HG03354 (cell line): ENCODE measurements around the gene GFOD1.
"Not testable (repeated sequence)": the region's sequence is repeated elsewhere in the genome, so short reads cannot be mapped to it uniquely, and the experiment has no call there.

Source experiments
- ATAC-seq: cut with Tn5 transposase; IDR thresholded peaks from one replicate; pipeline ENCODE4 v1.9.1; 2021; ENCODE audit warnings: mild to moderate bottlenecking; ENCODE audit not compliant: unreplicated experiment, poor library complexity, severe bottlenecking

The GFOD1 gene

DNA sequence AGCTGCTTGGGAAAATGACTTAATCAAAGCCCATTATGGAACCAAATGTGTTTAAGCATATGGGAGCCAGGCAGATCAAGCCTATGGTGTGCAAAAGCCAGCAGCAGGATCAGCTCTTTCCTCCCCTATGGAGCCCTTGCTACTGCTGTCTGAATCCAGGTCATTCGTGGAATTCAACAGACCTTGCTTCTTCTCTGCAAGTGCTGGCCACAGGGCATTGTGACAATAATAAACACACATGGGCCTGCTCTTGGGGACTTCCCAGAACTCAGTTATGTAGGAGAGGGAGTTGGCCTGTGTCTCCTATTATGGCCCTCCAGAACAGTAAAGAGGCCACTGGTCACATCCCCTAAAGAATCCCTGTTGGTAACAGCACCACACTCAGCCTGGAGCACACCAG is 18.6 kb downstream of the GFOD1 start:
- ATAC-seq: no peak

DNA sequence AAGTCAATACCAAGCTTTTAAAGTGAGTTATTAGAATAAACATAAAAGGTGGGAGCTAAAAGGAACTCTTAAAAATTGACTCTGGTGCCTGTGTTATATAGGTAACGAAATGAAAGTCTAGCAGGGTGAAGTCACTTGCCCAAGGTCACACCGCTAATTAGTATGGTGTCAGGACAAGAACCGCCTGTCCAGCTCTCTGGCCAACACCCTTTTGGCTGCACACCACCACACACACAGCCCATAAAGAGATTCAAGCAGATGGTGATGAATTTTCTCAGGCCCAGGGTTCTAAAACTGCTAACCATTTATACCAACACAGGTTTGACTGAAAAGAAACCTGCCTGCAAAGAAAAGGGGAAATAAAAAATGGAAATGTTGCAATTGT is 20.2 kb downstream of the GFOD1 start:
- no peak for ATAC-seq

DNA sequence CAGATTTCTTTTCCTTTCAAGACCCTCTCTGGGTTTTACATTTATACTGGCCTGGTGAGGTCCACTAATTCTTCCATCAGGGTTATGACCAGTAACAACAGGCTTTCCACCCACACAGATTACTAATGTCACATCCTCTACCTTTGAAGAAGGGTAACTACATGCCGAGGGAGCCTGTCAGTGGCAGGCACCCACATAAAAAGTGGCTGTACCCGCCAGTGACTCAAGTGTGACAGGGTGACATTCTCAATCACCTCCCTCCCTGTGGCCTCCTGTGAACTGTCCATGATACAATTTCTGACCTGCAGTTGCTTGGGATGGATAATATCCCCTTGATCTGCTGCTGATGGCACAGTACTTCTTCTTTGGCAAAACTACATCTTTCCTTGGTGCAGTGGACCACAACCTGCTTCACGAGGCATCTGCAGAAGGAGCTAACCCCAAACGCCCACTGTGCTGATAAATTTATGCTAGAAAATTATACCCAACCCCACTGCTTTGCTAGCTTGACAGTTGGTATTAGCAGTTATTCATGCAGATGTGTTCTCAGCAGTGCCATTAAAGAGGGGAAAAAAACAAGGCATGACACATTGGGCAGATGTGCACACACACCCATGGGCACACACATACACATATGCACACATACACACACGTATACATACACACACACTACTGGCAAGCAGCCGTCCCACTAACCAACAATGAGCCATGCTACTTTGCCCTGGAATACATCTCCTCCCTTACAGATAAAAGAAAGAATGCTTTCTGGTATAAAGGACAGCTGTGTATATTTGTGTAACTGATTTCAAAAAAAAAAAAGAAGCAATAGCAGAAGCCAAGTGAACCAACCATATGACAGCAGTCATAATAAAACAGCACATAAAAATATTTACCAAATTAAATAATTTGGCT is 20.8 kb downstream of the GFOD1 start:
- no peak for ATAC-seq

DNA sequence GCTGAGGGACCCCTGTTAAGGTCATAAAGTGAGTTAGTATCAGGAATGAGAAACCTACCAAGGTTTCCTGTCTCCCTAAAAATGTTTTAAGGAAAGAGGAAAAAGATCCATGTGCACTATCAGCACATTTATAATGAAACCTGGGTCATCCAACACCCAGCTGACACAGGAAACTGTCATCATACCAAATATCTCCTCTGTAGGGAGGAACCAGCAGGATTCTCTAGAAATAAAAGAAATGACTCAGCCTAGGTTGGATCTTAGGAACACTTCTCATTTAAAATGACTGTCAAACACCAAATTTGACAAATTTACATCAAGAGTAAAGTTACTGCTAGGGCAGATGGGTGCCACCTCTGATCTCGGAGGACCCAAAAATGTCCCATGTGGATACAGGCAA is 21.7 kb downstream of the GFOD1 start:
- no peak for ATAC-seq

DNA sequence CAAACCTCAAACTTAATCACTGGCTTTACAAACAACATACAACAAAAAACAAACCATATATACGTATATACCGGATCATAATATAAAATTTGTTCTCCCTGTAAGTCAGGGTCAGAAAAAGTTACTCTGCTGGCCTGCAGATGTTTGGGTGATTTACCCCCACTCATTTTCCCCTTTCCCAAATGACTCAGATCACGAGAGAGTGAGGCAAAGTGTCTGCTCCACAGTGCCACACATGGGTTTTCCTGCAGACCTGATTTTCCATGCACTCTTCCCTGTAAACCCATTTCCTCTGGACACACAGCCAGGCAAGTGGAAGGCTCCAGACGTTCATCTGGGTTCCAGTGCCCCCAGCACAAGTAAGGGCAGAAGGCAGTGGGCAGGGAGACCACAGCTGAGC is 23.5 kb downstream of the GFOD1 start:
- ATAC-seq: no peak

DNA sequence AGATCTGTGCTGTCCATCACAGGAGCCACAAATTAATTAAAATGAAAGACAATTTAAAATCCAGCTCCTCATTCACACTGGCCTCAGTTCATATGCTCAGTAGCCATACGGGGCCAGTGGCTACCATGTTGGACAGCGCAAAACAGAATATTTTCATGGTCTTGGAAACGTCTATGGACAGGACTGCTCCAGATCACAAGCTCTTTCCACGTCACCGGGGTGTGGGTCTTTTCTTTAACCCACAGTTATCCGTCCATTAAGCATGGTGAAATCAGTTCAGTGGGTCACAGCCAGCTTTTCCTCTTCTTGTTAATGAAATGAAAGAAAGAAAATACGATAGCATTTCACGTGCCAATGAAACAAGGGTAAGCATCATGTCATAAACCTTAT is 24.1 kb downstream of the GFOD1 start:
- no peak for ATAC-seq

DNA sequence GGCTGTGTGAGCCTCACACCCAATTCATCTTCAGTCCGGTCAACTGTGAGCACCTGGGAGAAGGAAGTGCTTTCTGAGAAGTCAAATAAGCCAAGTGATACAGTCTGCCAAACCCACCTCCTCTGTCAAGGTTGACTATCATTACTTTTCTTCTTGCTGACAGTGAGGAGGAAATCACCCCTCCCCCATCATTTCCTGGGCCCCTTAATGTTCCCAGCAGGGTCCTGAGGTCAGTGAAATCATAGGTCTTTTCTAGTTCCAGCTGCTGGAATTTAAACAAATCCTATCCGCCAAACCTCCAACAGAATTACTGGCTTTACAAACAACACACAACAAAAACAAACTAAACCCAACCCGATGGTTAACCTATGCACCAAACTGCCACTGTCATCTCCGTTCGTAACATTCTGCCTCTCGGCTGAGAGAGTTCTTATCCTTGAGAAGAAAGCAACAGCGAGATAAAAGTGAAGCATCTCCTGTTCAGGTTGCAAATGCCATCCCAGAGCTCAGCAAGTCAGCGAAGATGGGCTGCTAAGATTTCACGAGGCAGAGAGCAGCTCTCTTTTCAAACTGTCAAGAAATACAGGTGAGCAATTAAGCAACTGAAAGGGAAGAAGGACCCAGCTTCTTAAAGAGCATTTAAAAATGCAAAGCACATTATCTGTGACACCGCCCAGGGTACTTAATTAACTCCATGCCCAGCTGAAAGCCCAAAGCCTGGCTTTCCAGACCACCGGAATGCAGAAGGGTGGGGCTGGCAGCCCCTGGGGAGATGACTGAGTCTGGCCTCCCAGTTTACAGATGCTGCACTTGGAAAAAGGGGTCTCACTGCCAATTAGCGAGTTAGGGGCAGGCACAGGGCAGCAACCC is 24.7 kb downstream of the GFOD1 start:
- ATAC-seq: no peak

DNA sequence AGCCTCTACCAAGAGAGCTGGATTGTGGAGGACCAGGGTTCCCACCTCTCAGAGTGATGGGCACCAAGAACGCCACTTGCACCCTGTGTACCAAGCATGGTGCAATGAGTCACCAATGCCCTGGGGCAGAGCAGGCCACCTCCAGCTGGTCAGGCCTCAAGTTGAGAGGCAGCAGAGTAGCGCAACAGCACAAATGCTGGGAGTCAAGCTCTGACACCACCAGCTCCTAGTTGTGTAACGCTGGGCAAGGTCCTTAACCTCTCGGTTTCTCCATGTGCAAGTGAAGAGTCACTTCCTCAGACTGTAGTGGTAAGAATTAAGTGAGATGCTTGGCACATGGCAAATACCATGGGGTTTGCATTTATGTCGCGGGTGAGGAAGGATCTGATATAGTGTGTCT is 25.6 kb downstream of the GFOD1 start:
- ATAC-seq: no peak

DNA sequence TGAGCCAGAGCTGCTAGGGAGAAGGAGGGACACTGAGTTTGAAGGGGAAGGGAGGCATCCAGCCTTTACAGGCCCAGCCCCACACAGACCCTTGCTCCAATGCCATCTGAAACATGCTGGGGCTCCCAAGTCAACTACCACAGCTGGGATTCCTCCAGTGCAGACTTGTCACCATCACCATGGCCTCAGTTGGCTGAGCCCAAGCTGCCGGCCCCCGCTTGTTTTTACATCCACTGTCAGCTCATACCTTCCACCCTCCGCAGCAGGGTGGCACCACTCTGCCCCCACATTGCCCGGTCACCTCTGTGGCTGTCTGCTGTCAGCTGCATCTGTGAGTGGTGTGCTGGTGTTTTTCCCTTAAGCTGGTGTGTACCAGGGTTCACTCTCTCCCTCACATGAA is 26.1 kb downstream of the GFOD1 start:
- ATAC-seq: no peak

DNA sequence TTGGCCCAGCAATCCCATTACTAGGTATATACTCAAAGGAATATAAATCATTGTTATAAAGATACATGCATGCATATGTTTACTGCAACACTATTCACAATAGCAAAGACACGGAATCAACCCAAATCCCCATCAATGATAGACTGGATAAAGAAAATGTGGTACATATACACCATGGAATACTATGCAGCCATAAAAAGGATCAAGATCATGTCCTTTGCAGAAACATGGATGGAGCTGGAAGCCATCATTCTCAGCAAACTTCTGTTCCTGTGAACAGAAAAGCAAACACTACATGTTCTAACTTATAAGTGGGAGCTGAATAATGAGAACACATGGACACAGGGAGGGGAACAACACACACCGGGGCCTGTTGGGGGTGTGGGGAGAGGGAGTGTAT is 27.1 kb downstream of the GFOD1 start:
- not testable (repeated sequence) for ATAC-seq

DNA sequence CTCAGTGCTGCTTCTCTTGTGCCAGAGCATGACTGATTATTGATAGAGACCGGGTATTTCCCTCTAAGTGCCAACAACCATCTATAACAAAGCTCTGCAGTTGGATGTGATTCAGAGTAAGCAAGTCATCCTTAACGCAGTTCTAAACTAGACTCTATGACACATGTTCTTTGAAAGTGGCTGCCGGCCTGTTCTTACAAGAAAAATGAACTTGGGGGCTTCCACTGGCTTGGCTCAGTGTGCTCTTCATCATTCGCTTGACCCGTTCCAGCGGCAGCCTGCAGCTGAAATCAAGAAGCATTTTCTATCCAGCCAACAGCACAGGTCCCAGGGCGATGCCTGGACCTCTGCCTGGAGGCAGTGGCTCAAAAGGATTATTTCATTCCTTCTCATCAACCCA is 29.8 kb downstream of the GFOD1 start:
- ATAC-seq: no peak

DNA sequence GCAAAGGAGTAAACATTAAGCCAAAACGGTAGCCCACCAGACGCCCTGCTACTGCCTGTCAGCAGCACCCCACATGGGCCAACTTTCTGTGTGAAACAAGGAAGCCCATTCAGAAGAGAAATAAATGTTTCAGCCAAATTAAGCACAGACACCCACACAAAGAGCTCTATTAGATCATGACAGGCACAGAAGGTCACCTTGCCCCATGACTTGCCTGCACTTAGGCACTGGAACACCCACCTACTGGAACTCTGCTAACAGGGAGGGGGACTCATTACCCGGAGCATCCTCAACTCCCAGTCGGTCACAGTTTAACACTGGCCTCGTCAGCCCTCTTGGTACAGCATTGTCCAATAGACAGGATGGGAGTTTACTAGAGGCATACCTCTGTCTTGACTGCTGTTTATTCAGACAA is 31.8 kb downstream of the GFOD1 start:
- ATAC-seq: no peak

DNA sequence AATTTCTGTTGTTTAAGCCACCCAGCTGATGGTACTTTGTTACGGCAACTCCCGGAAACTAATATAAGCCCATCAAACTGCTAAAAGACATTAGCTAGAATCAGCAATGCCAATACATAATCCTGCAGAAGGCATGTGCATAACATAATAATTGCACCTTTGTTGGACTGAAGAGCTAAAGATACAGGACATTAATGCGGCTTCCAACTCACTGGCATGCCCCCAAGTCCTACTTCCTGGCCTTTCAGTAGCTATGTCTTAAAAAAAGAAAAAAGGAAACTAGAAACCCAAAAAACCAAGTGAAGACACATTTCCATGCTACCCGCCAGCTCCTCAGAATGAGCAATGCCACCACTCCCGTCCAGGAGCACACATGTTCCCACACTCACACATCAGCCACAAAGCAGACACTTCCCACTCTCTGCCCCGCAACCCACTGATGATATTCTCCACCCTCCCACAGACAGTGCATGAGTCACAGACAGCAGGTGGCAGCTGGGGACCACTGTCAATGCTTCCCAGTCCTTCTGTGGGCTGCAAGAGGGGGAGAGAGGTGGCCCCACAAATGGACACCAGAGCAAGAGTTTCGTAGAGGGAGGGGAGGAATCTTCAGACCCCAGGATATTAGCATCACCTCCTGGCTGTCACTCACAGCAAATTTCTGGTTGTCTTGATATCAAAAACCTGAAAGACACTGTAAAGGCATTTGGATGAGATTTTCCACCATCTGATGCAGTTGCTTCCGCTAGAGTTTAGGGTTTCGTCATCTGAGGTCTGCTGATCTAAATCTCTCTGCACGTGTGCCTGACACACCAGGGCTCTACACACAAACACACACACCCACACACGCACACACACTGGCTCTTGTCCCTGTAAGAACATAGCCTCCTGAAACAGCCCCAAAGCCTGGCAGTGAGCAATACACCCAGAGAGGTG is 32.8 kb downstream of the GFOD1 start:
- ATAC-seq: peak; percentile 66

DNA sequence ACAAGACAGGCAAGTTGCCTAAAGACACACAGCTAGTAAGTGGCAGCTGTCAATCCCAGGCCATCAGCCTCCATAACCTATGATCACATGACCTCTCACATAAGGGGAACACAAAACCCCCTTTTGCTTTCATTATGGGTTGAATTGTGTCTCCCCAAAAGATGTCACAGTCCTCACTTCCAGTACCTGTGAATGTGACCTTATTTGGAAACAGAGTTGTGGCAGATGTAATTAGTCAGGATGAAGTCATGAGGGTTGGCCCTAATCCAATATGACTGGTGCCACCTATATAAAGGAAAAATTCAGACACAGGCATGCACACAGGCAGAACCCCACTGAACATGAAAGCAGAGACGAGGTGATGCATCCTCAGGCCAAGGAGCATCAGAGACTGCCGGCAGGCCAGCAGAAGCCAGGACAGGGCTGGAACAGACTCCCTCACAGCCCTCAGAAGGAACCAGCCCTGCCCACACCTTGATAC is 33.6 kb downstream of the GFOD1 start:
- ATAC-seq: no peak

DNA sequence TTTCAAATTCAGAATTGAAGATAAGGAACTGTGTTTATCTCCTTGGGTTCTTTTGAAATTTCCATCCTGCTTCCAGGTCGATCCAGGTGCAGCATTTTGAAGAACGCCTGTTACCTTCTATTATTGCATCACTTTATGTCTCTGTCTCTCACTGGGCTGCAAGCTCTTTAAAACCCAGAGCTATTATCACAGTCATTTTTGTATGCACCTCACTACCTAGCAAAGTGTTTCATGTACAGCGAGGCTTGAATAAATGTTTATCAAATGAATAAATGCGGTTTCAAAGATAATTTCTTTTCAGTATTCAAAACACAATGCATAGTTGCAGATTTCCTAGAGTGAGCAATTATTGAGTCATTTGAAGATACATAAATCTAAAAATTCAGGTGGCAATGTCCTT is 34.2 kb downstream of the GFOD1 start:
- ATAC-seq: no peak

DNA sequence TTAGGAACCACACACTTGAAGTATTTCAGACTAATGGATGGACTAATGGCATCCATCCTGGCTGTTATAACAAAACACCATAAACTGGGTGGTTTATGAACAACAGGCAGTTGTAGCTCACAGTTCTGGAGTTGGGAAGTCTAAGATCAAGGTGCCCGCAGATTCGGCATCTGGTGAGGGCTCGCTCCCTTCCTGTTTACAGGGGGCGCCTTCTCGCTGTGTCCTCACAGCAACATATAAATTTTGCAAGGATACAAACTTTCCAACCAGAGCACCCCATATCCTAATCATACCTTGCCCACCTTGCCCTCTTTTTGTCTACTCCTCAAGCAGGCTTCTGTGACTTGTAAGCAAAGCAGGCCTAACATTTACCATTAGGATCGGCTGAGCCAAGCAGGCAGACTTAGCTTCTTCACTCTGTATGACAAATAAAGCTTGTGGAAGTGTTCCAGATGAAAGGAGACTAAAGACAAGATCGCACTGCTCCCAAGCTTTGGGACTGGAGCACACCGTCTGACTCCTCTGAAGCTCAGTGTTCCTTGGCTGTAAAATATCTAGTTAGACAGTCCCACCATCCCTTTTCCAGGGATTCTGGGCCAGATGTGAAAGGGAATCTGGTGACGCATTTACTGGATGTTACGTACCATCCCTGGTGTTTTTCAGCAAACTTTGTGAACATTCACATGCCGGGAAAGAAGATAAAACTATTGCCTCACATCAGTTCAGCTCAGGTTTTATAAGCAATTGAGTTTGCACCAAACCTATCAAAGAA is 34.9 kb downstream of the GFOD1 start:
- no peak for ATAC-seq

DNA sequence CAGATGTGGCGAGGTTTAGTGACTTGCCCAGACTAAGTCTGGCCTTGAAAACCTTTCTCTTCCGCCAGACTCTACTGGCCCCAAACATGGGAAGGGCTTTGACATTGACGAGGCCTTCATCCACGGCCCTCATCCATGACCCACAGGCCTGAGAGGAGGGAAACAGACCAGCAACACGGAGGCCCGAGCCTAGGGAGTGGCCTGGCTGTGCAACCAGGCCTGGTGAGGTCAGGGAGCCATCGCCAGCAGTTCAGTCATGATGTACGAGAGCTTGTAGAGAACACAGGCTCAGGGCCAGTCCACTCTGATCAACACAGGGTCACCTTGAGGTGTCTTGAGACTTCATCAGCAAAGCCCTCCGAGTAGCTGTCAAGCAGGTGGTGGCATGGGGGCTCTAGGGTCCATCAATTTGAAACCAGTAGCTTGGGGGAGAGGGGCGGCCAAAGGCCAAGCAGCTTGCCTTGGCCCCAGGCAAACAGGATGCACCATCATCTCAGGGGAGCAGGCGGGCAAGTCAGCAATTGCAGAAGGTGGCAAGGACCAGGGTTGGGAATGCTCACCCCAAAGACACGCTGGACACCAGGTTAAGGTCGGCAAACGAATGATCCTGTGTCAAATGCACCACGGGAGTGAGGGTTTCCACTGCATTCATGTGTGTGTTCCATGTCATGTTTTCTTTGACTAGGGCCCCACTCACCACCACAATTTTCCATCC is 36.1 kb downstream of the GFOD1 start:
- no peak for ATAC-seq

DNA sequence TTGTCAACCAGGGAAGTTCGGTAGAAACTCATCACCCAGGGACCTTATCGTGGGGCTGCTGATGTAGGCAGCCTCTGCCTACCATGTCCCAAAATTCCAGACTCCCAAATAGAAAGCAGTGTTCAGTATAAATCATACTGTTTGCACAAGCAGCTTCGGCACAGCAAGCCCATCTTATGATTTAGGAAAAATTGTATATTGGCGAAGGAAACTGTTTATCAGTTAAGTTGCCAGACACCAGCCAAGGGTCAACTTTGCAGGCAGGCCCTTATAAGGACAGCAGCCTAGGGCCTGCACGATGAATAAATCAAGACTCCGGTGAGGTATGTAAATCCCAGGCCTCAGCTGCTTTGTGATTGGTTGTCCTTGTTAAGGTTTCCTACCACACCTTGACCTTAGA is 36.8 kb downstream of the GFOD1 start:
- no peak for ATAC-seq
